GM19193 (cell line): ENCODE data around the gene DLGAP3.

Source experiments
- POLR2A ChIP-seq: IDR thresholded peaks from 4 replicates; pipeline ENCODE4 v1.6.1; 2011; ENCODE audit not compliant: insufficient read depth, insufficient read length; ENCODE audit errors: extremely low read depth

The DLGAP3 gene

GRCh38 chr1:34928699-34929496 lies 552 bp downstream of the DLGAP3 start:
- TF ChIP-seq POLR2A = no peak

- TF ChIP-seq POLR2A = no peak
Measured at GRCh38 chr1:34928066-34928696, 1.3 kb downstream of the DLGAP3 start.

DNA sequence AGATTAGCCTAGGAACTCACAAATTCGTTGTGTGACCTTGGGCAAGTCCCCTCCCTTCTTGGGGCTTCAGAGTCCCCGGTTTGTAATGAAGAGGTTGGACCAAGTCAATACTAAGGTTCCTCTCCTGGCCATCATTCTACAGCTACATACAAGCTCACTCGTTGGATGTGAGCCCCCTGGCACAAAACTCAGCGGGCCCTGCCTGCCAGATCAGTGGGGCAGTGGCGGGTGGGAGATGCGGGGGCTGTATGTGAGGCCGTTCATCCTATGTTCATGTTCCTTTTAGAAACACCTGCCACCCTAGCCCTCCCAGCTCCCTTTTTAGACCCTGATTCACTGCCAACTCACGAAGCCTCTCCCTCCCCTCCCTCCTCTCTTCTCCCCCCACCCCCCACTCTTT lies 2.1 kb downstream of the DLGAP3 start:
- no peak for TF ChIP-seq POLR2A

GRCh38 chr1:34926894-34927293 lies 2.6 kb downstream of the DLGAP3 start:
- no peak for TF ChIP-seq POLR2A

DNA sequence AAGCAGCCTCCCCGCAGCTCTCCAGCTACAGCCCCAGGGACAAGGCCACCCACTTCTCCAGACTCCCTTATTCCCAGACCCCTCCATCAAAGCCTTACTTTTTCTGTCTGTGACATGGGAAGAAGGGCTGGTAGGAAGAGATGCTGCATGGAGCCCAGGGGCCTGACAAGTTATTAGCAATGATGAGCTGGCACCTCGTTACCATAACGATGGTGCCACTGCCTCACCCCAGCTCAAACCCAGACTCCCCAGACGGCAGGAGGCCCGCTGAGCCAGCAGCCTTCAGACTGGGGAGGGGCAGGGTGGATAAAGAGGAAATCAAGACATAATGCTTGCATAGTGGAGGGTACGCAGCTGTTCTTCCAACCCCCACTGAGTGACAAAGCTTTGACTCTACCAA lies 3.3 kb downstream of the DLGAP3 start:
- TF ChIP-seq POLR2A = no peak

DNA sequence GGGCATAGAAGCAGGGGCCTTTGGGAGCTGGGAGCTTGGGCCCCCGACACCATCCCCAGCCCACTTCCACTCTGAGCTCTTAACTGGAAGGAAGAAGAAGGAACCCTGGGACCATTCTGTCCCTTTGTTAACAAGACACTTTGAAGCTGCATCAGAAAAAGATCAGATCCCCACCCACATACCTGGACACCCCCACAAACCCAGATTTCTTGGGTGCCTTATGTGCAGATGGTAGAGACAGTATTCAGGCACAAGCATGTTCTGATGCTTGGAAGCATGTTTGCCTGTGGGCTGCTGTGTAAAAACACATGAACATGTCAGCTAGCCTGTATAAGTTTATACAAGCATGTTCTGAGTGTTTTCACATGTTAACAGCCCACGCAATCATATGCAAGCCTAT lies 3.7 kb downstream of the DLGAP3 start:
- TF ChIP-seq POLR2A = no peak

GRCh38 chr1:34924759-34925555 lies 4.5 kb downstream of the DLGAP3 start:
- no peak for TF ChIP-seq POLR2A

- no peak for TF ChIP-seq POLR2A
Measured at GRCh38 chr1:34923490-34923889, 6.0 kb downstream of the DLGAP3 start.

- TF ChIP-seq POLR2A = no peak
Measured at GRCh38 chr1:34918977-34919561, 10.4 kb downstream of the DLGAP3 start.

- TF ChIP-seq POLR2A = no peak
Measured at GRCh38 chr1:34918386-34918976, 11.0 kb downstream of the DLGAP3 start.

DNA sequence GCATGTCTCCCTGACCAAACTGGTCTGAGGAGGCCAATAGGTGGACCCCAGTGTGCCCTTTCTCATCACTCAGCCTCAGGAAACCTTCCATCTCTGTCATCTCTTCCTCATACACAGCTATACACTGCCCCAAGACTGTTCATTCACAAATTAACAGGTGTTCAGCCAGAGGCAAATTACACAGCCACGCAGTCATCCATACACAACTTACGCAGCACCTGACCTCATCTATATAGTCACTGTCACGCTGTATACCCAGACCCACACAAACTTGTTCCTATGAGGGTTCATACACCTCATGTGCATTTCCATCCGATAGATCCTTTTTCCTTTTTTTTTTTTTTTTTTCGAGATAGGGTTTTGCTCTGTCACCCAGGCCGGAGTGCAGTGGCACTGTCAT lies 12.4 kb downstream of the DLGAP3 start:
- TF ChIP-seq POLR2A = no peak

GRCh38 chr1:34916104-34916503 lies 13.3 kb downstream of the DLGAP3 start:
- TF ChIP-seq POLR2A = no peak

- no peak for TF ChIP-seq POLR2A
Measured at GRCh38 chr1:34915521-34915920, 13.9 kb downstream of the DLGAP3 start.

- TF ChIP-seq POLR2A = no peak
Measured at GRCh38 chr1:34914958-34915357, 14.5 kb downstream of the DLGAP3 start.

- no peak for TF ChIP-seq POLR2A
Measured at GRCh38 chr1:34911465-34911864, 18.0 kb downstream of the DLGAP3 start.

DNA sequence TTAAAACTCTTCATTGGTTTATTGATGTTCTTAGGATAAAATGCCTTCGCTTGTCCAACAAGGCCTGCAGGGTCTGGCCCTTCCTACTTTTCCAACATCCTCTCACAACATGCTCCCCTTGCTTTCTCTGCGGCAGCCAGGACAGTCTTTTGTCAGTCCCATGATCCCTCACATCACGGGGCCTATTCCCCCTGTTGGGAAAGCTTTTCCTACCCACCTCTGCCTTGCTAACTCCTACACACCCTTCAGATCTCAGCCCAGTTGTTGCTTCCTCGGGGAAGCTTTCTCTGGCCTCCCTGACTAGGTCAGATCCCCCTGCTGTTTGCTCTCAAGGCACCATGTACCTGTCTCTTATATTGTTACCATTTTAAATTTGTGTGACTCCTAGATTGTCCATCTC lies 19.0 kb downstream of the DLGAP3 start:
- no peak for TF ChIP-seq POLR2A

DNA sequence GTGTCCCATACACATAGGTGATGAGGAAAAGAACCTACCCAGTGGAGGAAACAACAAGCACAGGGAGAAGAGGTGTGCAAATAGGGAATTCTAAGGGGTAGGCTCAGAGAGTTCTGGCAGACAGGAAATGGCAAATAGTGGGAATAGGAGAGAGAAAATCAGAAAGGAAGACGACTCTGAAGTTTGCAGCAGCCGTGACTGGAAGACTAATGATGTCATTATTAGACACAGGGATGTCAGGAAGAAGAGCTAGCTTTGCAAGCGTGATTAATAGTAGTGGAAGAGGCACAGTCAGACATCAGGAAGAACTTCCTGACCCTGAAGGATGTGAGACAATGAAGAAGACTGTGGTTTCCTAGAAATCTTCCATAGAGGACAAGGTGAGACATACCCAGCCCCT lies 21.1 kb downstream of the DLGAP3 start:
- no peak for TF ChIP-seq POLR2A
